ENCODE data around the gene AP1S1.

The AP1S1 gene

DNA sequence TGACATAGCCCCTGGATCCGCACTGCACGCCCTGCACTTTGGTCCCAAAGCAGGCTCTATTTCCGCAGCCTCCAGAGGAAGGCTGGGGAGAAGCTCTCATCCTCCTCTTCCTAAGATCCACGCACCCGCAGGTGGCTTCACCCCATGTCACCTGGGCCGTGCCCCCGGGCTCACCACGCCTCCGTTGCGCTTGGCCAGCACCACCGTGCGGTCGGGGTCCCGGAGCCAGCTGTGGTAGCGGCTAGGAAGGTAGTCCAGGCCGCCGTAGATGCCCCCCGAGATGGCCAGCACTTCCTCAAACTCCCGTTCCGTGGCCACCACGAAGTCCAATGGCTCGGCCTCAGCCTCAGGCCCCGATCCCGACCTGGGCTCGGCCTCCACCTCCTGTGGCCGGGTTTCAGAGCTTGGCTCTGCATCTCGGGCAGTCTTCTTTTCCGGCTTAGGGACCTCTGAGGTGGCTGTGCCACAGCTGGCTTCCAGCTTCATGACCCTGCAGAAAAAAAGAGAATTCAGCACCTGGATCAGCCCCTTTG, 20.1 kb downstream of the AP1S1 start:
- no peak overlapping the region for H3K4me3 ChIP-seq (ENCODE audit: low read depth, low read length)
- TF ChIP-seq, protein P1, sequence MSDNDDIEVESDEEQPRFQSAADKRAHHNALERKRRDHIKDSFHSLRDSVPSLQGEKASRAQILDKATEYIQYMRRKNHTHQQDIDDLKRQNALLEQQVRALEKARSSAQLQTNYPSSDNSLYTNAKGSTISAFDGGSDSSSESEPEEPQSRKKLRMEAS (IDR thresholded peaks at IDR 0.05; ENCODE audit: low read depth, low read length), result no peak
- TF ChIP-seq, protein P2, sequence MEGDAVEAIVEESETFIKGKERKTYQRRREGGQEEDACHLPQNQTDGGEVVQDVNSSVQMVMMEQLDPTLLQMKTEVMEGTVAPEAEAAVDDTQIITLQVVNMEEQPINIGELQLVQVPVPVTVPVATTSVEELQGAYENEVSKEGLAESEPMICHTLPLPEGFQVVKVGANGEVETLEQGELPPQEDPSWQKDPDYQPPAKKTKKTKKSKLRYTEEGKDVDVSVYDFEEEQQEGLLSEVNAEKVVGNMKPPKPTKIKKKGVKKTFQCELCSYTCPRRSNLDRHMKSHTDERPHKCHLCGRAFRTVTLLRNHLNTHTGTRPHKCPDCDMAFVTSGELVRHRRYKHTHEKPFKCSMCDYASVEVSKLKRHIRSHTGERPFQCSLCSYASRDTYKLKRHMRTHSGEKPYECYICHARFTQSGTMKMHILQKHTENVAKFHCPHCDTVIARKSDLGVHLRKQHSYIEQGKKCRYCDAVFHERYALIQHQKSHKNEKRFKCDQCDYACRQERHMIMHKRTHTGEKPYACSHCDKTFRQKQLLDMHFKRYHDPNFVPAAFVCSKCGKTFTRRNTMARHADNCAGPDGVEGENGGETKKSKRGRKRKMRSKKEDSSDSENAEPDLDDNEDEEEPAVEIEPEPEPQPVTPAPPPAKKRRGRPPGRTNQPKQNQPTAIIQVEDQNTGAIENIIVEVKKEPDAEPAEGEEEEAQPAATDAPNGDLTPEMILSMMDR (IDR thresholded peaks at IDR 0.05; ENCODE audit: low read depth, low read length), result no peak
- no peak for DNase-seq (ENCODE audit: low read depth)

DNA sequence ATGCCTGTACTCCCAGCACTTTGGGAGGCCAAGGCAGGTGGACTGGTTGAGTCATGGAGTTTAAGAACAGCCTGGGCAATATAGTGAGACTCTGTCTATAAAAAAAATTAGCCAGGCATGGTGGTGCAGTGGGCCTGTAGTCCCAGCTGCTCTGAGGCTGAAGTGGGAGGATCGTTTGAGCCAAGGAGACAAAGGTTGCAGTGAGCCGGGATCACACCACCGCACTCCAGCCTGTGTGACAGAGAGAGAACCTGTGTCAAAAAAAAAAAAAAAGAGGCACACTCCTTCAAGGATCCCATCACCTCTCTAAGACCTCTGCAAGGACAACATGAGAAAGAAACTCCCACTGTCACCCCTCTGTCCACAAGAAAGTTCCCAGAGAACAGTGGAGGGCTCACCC, 21.4 kb downstream of the AP1S1 start:
- no peak overlapping the region for H3K4me3 ChIP-seq (ENCODE audit: low read depth, low read length)
- TF ChIP-seq, protein P2 (IDR thresholded peaks at IDR 0.05; ENCODE audit: low read depth, low read length), result no peak
- TF ChIP-seq POLR2A (IDR thresholded peaks at IDR 0.05; ENCODE audit: extremely low read depth, insufficient read length) (no peak), MYC (IDR thresholded peaks at IDR 0.05; ENCODE audit: low read depth, low read length) (no peak)
- TF ChIP-seq, protein P1 (IDR thresholded peaks at IDR 0.05; ENCODE audit: low read depth, low read length), result no peak
- DNase-seq (ENCODE audit: low read depth), result peak; percentile 2

DNA sequence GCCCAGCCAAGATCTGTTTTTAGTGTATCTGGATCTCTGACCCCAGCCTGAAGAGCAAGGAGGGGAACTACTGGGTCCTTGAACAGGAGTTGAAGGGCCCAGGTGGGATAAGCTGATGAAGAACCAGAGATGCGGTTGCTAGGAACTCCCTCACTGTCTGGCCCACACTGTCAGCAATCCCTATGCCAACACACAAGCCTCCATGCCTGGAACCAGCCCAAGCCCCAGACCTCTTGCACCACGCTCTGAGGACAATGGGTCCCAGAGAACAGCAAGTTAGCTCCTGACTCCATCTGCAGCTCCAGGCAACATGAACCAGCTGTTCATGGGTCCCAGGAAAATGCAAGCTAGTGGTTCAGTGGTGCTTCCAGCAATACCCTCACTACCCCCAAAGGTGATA, 23.4 kb downstream of the AP1S1 start:
- no peak overlapping the region for H3K4me3 ChIP-seq (ENCODE audit: low read depth, low read length)

DNA sequence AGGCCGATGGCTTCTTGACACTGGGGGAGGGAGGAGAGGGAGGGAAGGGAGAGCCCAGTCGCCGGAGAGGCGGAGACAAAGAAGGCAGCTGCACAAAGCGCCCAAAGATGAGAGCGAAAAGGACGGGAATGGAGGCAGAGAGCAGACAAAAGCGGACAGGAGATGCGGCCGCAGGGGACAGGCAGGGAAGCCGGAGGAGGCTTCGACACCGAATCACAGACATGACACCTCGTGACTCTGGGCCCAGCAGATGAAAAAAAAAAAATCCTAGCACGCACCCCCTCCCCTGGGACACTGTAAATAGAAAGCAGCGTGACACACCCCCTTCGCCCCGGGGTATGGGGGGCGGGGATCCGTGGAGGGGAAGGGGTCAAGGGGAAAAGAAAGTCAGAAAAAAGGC, 24.8 kb downstream of the AP1S1 start:
- TF ChIP-seq, protein P2 (IDR thresholded peaks at IDR 0.05; ENCODE audit: low read depth, low read length), result no peak
- TF ChIP-seq, protein P1 (IDR thresholded peaks at IDR 0.05; ENCODE audit: low read depth, low read length), result no peak
- TF ChIP-seq POLR2A (IDR thresholded peaks at IDR 0.05; ENCODE audit: extremely low read depth, insufficient read length) (no peak), MYC (IDR thresholded peaks at IDR 0.05; ENCODE audit: low read depth, low read length) (no peak)
- peak; percentile 37 for DNase-seq (ENCODE audit: low read depth)
- no peak overlapping the region for H3K4me3 ChIP-seq (ENCODE audit: low read depth, low read length)

More for the DNA sequence above, 23.4 kb downstream of the AP1S1 start:
- TF ChIP-seq, protein P1 (IDR thresholded peaks at IDR 0.05; ENCODE audit: low read depth, low read length), result no peak
- TF ChIP-seq, protein P2 (IDR thresholded peaks at IDR 0.05; ENCODE audit: low read depth, low read length), result no peak
- TF ChIP-seq POLR2A (IDR thresholded peaks at IDR 0.05; ENCODE audit: extremely low read depth, insufficient read length) (no peak), MYC (IDR thresholded peaks at IDR 0.05; ENCODE audit: low read depth, low read length) (no peak)
- DNase-seq (ENCODE audit: low read depth), result peak; percentile 8

DNA sequence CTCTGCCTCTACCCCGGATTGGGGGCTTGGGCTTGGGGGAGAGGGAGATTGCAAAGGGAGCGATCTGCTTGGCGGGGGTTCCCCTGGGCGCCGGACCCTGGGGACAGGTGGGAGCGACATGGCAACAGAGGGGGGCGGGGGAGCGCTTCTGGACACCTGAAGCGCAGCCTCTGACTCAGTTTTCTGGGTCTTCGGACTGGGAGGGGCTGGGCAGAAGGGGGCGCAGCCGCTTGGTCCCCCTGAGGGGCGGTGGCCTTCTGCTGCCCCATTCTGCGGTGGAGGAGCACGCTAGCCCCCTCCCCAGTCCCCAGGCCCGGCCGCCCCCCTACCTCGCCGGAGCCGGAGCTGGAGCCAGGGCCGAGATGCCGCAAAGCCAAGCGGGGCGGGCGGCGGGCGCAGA, 25.4 kb downstream of the AP1S1 start:
- no peak overlapping the region for H3K4me3 ChIP-seq (ENCODE audit: low read depth, low read length)
- no peak for TF ChIP-seq MYC (IDR thresholded peaks at IDR 0.05; ENCODE audit: low read depth, low read length)
- no peak for TF ChIP-seq POLR2A (IDR thresholded peaks at IDR 0.05; ENCODE audit: extremely low read depth, insufficient read length)
- TF ChIP-seq, protein P1 (IDR thresholded peaks at IDR 0.05; ENCODE audit: low read depth, low read length), result no peak
- TF ChIP-seq, protein P2 (IDR thresholded peaks at IDR 0.05; ENCODE audit: low read depth, low read length), result no peak
- peak; percentile 2 for DNase-seq (ENCODE audit: low read depth)

Measured in NB4 (cell line).